GM21737 (cell line): ENCODE measurements around the gene LPAR2.
"Not testable (repeated sequence)": the region's sequence is repeated elsewhere in the genome, so short reads cannot be mapped to it uniquely, and the experiment has no call there.

ENCODE experiments used
- ATAC-seq: cut with Tn5 transposase; IDR thresholded peaks from one replicate; pipeline ENCODE4 v1.9.1; 2021; ENCODE audit warnings: mild to moderate bottlenecking, moderate library complexity; ENCODE audit not compliant: unreplicated experiment

Gene LPAR2

DNA sequence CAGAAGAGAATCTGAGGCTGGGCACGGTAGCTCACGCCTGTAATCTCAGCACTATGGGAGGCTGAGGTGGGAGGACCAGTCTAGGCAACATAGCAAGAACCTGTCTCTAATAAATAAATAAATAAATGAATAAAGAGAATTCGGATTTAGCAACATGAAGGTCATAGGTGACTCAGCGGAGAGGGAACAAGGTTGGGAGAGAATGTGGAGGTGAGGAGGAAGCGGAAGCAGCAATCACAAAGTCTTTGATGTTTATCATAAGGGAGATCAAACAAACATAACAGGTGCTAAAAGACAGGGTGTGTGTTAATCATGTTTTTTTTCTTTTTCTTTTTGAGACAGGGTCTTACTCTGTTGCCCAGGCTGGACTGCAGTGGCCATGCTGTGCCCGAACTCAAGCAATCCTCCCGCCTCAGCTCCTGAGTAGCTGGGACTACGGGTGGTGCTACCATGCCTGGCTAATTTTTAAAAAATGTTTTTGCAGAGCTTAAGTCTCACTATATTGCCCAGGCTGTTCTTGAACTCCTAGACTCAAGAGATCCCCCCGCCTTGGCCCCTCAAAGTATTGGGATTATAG, 25.8 kb downstream of the LPAR2 start:
- ATAC-seq = no peak

- ATAC-seq = no peak
Observed at GRCh38 chr19:19600793-19601330, 27.2 kb downstream of the LPAR2 start.

GRCh38 chr19:19598728-19599451, 29.1 kb downstream of the LPAR2 start:
- ATAC-seq = not testable (repeated sequence)

GRCh38 chr19:19597809-19598306, 30.2 kb downstream of the LPAR2 start:
- peak; percentile 61 for ATAC-seq

- no peak for ATAC-seq
Observed at GRCh38 chr19:19595171-19595701, 32.8 kb downstream of the LPAR2 start.

- ATAC-seq = no peak
Observed at GRCh38 chr19:19594381-19594780, 33.6 kb downstream of the LPAR2 start.

DNA sequence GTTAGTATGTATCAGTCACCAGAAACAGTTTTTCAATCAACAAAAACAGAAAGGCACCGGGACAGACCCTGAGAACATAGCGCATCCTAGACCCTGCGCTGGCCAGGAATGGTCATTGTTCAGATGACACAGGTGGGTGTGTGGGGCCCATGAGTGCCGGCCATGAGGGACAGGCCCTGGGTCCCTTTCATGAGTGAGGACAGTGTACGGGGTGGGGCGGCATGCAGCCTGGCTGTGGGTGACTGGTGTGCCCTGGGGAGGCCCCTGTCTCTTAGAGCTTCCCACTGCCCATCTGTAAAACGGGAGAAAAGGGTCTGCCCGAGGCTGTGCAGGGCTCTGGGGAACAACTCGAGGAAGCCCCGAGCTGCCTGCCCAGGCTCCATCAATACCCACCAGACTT, 35.3 kb downstream of the LPAR2 start:
- no peak for ATAC-seq

DNA sequence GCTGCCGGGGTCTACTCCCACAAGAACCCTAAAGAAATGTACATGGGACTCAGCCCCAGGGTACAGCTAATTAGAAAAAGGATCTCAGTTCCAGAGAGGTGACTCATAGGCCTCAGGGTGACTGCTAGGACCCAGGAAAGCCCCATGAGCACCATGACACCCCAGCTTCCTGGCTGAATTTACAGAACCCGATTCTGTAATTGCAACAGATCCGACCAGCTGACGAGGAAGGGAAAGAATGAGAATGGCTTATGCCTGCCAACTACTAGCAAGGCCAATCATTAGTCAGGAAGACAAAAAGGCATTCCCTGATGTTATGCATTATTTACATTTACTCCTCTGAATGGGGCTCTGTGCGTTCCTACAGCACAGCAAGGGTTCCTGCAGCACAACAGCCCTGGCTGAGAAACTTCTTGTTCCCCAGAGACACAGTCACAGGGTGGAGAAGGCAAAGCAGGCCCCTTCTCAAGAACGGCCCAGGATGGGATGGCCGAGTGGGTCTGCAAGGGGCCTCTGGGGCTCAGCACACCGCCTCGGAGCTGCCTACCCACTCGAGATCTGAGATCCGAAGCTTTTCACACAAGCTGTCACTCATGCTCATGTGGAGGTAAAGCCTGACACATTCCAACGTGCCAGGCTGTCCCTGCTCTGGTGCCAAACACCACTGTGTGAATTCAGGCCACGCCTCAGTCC, 36.7 kb downstream of the LPAR2 start:
- ATAC-seq = peak; percentile 54

GRCh38 chr19:19588546-19588945, 39.5 kb downstream of the LPAR2 start:
- no peak for ATAC-seq

GRCh38 chr19:19587771-19588170, 40.2 kb downstream of the LPAR2 start:
- ATAC-seq = no peak

- no peak for ATAC-seq
Observed at GRCh38 chr19:19584356-19584755, 43.7 kb downstream of the LPAR2 start.

DNA sequence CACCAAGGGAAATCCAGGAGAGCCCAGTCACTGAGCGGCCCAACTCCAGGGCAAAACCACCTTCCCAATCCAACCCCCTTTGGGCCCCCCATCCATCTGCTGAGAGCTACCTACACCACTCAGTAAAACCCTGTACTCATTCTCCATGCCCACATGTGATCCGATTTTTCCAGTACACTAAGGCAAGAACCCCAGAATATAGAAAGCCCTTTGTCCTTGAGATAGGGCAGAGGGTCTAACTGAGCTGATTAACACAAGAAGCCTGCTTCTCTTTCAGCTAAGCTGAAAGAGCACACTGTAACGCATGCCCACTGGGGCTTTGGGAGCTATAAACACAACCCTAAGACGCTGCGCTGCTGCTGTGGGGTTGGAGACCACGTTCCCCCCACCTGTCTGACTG, 45.5 kb downstream of the LPAR2 start:
- no peak for ATAC-seq

GRCh38 chr19:19581391-19581790, 46.6 kb downstream of the LPAR2 start:
- ATAC-seq = no peak

DNA sequence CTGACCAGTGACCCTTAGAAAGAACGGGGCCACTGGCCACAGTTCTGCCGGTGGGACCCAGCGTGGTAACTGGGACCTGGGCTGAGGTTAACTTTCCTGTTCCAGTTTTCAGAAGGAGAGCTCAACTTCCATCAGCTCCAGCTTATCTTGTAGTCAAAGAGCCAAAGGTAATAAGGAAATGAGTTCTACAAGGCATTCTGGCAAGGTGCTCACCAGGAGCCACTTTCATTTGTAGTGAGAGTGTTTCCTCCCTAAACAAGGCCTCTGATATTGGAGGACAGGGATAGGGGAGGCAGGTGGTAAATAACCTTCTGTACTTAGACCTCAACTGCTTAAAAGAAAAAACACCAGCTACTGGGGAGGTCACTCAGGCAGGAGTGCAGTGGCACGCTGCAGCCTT, 47.6 kb downstream of the LPAR2 start:
- no peak for ATAC-seq

GRCh38 chr19:19579533-19580361, 48.3 kb downstream of the LPAR2 start:
- ATAC-seq = no peak

GRCh38 chr19:19578252-19578651, 49.8 kb downstream of the LPAR2 start:
- ATAC-seq = no peak

DNA sequence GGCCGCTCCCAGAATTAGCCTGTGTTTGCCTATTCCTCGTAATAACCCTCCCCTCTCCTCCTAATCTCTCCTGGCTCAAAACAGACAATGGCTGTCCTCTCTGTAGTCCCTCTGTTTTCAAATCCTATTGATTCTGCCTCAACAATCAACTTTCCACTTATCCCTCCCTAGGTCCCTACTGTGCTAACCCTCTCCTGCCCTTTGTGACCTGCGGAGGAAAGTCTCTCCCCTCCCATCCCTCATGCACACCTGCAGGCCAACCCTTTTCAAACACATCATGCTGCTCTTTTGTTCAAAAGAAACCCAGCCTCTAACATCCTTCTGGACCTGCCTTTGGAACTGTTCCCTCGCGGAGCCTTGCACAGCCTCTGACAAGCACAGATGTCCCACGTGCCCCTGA, 52.6 kb downstream of the LPAR2 start:
- ATAC-seq = no peak
